GM12873 (cell line): ENCODE results near the gene RPLP2.

ENCODE experiments used
- CTCF ChIP-seq: IDR thresholded peaks from 2 replicates; pipeline ENCODE4 v1.5.1; 2012; ENCODE audit warnings: low read depth, mild to moderate bottlenecking, moderate library complexity, low read length, control low read depth; ENCODE audit not compliant: insufficient read depth; ENCODE audit errors: missing control alignments

Gene RPLP2

GRCh38 chr11:803770-804598 is 5.8 kb upstream of the RPLP2 start:
- TF ChIP-seq CTCF, result no peak

GRCh38 chr11:804599-804964 is 5.2 kb upstream of the RPLP2 start:
- no peak for TF ChIP-seq CTCF

GRCh38 chr11:808427-809286 is 1.1 kb upstream of the RPLP2 start:
- peak; percentile 37 for TF ChIP-seq CTCF

- peak; percentile 4 for TF ChIP-seq CTCF
Observed at GRCh38 chr11:810040-810567, 337 bp downstream of the RPLP2 start.

GRCh38 chr11:811446-812245 is 1.9 kb downstream of the RPLP2 start:
- peak; percentile 8 for TF ChIP-seq CTCF

- no peak for TF ChIP-seq CTCF
Observed at GRCh38 chr11:812390-812789, 2.6 kb downstream of the RPLP2 start.
